ENCODE data around the gene GPRIN3. TPM values are rescaled to one million over a fixed set of nuclear protein-coding genes. Genes with fewer than 3 reads are reported as not detected.

Gene GPRIN3
- total and polyA plus RNA-seq, 3 donors from 2014 or later, result 0.58 to 2.5 (median 2.2) TPM

GRCh38 chr4:89301003-89301402 lies 6.6 kb downstream of the GPRIN3 start:
- Histone ChIP-seq H3K36me3 (ENCODE audit: low read depth, missing control alignments) (no peaks in the 10 kb centered on the region), H3K27me3 (no peaks in the 10 kb centered on the region), H3K4me1 (no peaks in the 10 kb centered on the region), H3K9me3 (no peaks in the 10 kb centered on the region), H3K27ac (no peak overlapping the region), H3K4me3 (no peak overlapping the region)
- no peak for DNase-seq
- intact Hi-C loops (cut with DNase I; ENCODE audit: low total_unique reads), result no loop called here
- 92 to 95% methylated on average over 1 of the region's 1 CpG for WGBS, 2 donors
- no peak for TF ChIP-seq POLR2A (IDR thresholded peaks at IDR 0.05)

- intact Hi-C loops (cut with DNase I; ENCODE audit: low total_unique reads), result no loop called here
- H3K27ac ChIP-seq, result no peak overlapping the region
- 86 to 93% methylated on average over 1 of the region's 1 CpG for WGBS, 2 donors
Measured at GRCh38 chr4:89300499-89300898, 7.1 kb downstream of the GPRIN3 start.

DNA sequence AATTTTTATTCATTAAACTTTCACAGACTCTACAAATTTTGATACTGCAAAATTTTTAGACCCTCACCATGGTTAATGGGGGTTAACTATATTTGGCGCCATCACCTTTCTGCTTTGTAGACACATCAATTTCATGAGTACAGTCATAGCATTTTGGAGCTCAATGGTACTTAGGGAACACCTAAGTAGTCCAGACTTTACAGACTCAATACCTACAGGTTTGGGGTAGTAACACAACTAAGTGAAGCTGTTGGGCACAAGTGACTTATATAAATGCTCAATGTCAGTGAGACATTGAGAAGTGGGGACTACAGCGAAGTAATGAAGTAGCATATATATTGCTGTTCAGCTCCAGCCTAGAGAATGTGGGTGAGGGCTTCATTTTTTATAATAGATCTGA lies 7.5 kb downstream of the GPRIN3 start:
- intact Hi-C loops (cut with DNase I; ENCODE audit: low total_unique reads), result no loop called here
- WGBS, 2 donors, result 50 to 96% methylated on average over 2 of the region's 2 CpGs
- Histone ChIP-seq H3K9me3 (no peaks in the 10 kb centered on the region), H3K4me3 (no peak overlapping the region), H3K27me3 (no peaks in the 10 kb centered on the region), H3K36me3 (ENCODE audit: low read depth, missing control alignments) (no peaks in the 10 kb centered on the region), H3K27ac (no peak overlapping the region), H3K4me1 (no peaks in the 10 kb centered on the region)
- no peak for DNase-seq
- TF ChIP-seq, protein P1, sequence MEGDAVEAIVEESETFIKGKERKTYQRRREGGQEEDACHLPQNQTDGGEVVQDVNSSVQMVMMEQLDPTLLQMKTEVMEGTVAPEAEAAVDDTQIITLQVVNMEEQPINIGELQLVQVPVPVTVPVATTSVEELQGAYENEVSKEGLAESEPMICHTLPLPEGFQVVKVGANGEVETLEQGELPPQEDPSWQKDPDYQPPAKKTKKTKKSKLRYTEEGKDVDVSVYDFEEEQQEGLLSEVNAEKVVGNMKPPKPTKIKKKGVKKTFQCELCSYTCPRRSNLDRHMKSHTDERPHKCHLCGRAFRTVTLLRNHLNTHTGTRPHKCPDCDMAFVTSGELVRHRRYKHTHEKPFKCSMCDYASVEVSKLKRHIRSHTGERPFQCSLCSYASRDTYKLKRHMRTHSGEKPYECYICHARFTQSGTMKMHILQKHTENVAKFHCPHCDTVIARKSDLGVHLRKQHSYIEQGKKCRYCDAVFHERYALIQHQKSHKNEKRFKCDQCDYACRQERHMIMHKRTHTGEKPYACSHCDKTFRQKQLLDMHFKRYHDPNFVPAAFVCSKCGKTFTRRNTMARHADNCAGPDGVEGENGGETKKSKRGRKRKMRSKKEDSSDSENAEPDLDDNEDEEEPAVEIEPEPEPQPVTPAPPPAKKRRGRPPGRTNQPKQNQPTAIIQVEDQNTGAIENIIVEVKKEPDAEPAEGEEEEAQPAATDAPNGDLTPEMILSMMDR (IDR thresholded peaks at IDR 0.05), result no peak
- no peak for TF ChIP-seq POLR2A (IDR thresholded peaks at IDR 0.05)

More at GRCh38 chr4:89300499-89300898, 7.1 kb downstream of the GPRIN3 start:
- Histone ChIP-seq H3K27me3 (no peaks in the 10 kb centered on the region), H3K36me3 (ENCODE audit: low read depth, missing control alignments) (no peaks in the 10 kb centered on the region), H3K9me3 (no peaks in the 10 kb centered on the region), H3K4me1 (no peaks in the 10 kb centered on the region), H3K4me3 (no peak overlapping the region)
- TF ChIP-seq, protein P1 (IDR thresholded peaks at IDR 0.05), result no peak
- TF ChIP-seq POLR2A (IDR thresholded peaks at IDR 0.05), result no peak
- DNase-seq, result no peak

DNA sequence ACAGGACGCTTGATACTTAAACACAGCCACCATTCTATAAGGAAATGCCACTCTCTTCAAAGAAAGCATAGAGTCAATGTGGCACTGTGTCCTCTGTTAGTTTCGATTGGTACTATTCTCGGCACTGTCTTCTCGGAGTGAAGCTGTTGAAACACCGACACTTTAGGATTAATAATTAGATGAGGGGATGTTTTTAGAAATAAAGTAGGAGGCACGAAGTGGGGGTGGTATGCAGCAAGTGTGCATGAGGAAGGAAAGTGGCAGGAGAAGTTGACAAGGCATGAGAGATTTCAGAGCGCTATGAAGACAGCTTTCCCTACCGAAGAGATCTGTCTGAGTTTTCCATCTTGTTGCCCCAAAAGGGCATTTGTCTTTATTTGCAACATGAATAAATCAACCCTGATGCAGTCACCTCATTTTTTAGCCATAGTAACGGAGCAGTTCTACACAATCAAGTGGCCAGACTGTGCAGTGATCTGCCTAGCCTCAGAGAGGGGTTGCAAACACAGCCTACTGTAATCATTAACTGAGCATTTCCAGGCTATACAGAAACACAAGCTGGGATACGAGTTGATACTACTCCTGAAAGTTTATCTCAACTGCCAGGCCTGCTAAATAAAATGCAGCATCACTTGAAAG lies 8.3 kb downstream of the GPRIN3 start:
- Histone ChIP-seq H3K9me3 (no peaks in the 10 kb centered on the region), H3K27ac (no peak overlapping the region), H3K4me3 (no peak overlapping the region), H3K4me1 (no peaks in the 10 kb centered on the region), H3K27me3 (no peaks in the 10 kb centered on the region), H3K36me3 (ENCODE audit: low read depth, missing control alignments) (no peaks in the 10 kb centered on the region)
- DNase-seq, result no peak
- TF ChIP-seq, protein P1 (IDR thresholded peaks at IDR 0.05), result no peak
- no peak for TF ChIP-seq POLR2A (IDR thresholded peaks at IDR 0.05)
- 67 to 72% methylated on average over 10 of the region's 10 CpGs for WGBS, 2 donors
- intact Hi-C loops (cut with DNase I; ENCODE audit: low total_unique reads), result no loop called here

DNA sequence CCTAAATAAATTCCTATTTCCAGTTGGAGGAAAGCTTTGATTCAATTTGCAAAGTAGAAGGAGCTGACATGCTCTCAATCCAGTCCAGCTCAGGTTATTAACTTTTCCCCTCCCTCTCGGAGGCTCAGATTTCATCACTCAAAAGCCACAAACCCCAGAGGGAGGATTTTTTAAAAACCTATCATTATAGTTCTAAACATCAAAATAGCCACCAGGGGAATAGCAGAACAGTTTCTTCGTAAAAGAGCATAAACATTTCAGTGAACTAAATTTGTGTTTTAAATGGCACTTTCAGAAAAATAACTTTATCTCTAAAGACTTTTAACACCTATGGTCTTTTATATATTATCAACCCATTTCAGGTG lies 8.8 kb downstream of the GPRIN3 start:
- TF ChIP-seq, protein P1 (IDR thresholded peaks at IDR 0.05), result no peak
- TF ChIP-seq POLR2A (IDR thresholded peaks at IDR 0.05), result no peak
- no peak overlapping the region for H3K27ac ChIP-seq
- no peaks in the 10 kb centered on the region for H3K9me3 ChIP-seq
- H3K4me3 ChIP-seq, result no peak overlapping the region
- no peaks in the 10 kb centered on the region for H3K4me1 ChIP-seq
- DNase-seq, result no peak
- no peaks in the 10 kb centered on the region for H3K36me3 ChIP-seq (ENCODE audit: low read depth, missing control alignments)
- intact Hi-C loops (cut with DNase I; ENCODE audit: low total_unique reads), result no loop called here
- H3K27me3 ChIP-seq, result no peaks in the 10 kb centered on the region
- WGBS, 2 donors, result 56 to 57% methylated on average over 2 of the region's 2 CpGs

Data from testis (tissue), 3 donors.